Smooth muscle cell of bladder (primary cell): ENCODE measurements around the gene IFNL2. TPM values are rescaled to one million over a fixed set of nuclear protein-coding genes. Genes with fewer than 3 reads are reported as not detected.

Experiments
- total RNA-seq: library from RNA; depleted of rRNA; stranded (reverse); fragments of >200 nt; gene quantifications from 2 replicates; pipeline ENCODE4 v1.2.3, GENCODE V29; 2014

Gene IFNL2
- total RNA-seq: not detected in 2 replicates

DNA sequence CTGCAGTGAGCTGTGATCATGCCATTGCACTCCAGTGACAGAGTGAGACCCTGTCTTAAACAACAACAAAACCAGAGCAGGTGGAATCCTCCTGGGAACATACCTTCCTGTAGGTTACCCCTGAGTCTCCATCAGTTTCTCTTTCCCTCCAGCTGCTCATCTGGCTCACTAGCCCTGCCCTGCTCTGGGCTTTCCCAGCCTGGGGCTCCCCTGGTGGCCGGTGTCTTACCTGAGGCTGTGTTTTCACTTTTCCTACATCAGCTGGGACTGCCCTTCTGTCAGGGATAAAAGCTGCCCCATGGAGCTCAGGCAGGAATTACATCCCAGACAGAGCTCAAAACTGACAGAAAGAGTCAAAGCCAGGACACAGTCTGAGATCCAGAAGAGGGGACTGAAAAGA is at the start of gene IFNL2:
Gene IFNL2, plus strand, starts transcription at position 312 of the 400 bp plus-strand sequence. CDS start 173 bp downstream, outside the sequence.

GRCh38 chr19:39244410-39245100 is 23.6 kb upstream of the IFNL2 start, which contains the start of gene IFNL3:
Gene IFNL3, minus strand, starts transcription at chr19:39245006. Its CDS starts 39 bp downstream, at chr19:39244967.

DNA sequence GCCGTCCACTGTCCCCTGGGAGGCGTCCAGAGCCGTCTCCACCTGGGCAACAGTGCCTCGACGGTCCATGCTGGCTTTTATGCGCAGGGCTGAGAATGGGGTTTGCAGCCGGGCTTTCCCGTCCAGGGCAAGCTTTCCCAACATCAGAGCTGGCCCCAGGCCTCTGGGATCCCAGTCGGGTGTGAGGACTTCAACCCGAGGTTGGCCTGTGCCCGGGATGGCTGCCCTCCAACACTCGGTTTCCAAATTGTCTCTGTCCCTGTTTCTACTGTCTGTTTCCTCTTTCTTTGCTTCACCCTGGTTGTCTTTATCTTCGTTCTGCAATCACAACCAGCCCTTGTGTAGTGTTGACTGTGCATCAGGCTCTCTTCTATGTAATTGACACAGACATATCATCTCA is 19.4 kb upstream of the IFNL2 start, which contains the start of gene IFNL4:
Gene IFNL4, minus strand, starts transcription at position 51 of the 400 bp plus-strand sequence.

GRCh38 chr19:39296055-39296645 is 28.0 kb downstream of the IFNL2 start, which contains the start of gene IFNL1:
Gene IFNL1, plus strand, starts transcription at chr19:39296407. Its CDS starts 15 bp downstream, at chr19:39296422.

Other genes starting within 250 kb of the IFNL2 start
- 2.0 and 5.5 TPM in 2 replicates for gene FBXO27, start 235.8 kb upstream of the IFNL2 start, total RNA-seq
- gene ACP7, start 184.0 kb upstream of the IFNL2 start, total RNA-seq: 0.09 TPM in 1 of 2 replicates, not detected in the other
- 3.1 and 4.2 TPM in 2 replicates for gene PAK4, start 142.6 kb upstream of the IFNL2 start, total RNA-seq
- not detected in 2 replicates for gene NCCRP1, start 71.4 kb upstream of the IFNL2 start, total RNA-seq
- gene SYCN, start 64.1 kb upstream of the IFNL2 start, total RNA-seq: not detected in 2 replicates
- not detected in 2 replicates for gene IFNL3, start 23.4 kb upstream of the IFNL2 start, total RNA-seq
- gene IFNL4, start 19.5 kb upstream of the IFNL2 start, total RNA-seq: not detected in 2 replicates
- not detected in 2 replicates for gene IFNL1, start 28.0 kb downstream of the IFNL2 start, total RNA-seq
- gene LRFN1, start 52.5 kb downstream of the IFNL2 start, total RNA-seq: 0.14 and 0.18 TPM in 2 replicates
- 1.1 and 1.3 TPM in 2 replicates for gene GMFG, start 67.6 kb downstream of the IFNL2 start, total RNA-seq
- 18.9 and 27.7 TPM in 2 replicates for gene SAMD4B, start 74.0 kb downstream of the IFNL2 start, total RNA-seq
- gene PAF1, start 122.7 kb downstream of the IFNL2 start, total RNA-seq: 38.1 and 46.3 TPM in 2 replicates
- gene MED29, start 123.0 kb downstream of the IFNL2 start, total RNA-seq: 12.1 and 12.5 TPM in 2 replicates
- gene ZFP36, start 138.5 kb downstream of the IFNL2 start, total RNA-seq: 1.3 TPM in 2 replicates
- 10.0 and 13.2 TPM in 2 replicates for gene PLEKHG2, start 144.3 kb downstream of the IFNL2 start, total RNA-seq
- gene RPS16, start 167.6 kb downstream of the IFNL2 start, total RNA-seq: 106 and 273 TPM in 2 replicates
- gene SUPT5H, start 177.2 kb downstream of the IFNL2 start, total RNA-seq: 50.3 and 67.6 TPM in 2 replicates
- gene TIMM50, start 212.4 kb downstream of the IFNL2 start, total RNA-seq: 47.6 and 78.6 TPM in 2 replicates
- under 0.01 and 0.09 TPM in 2 replicates for gene DLL3, start 230.6 kb downstream of the IFNL2 start, total RNA-seq
- not detected in 2 replicates for gene SELENOV, start 246.7 kb downstream of the IFNL2 start, total RNA-seq